DMS153 (cell line): ENCODE measurements around the gene SEC22A.

ENCODE experiments used
- DNase-seq: peaks from one replicate; lab custom pipeline; 2025; lab: John Stamatoyannopoulos, UW

The SEC22A gene

DNA sequence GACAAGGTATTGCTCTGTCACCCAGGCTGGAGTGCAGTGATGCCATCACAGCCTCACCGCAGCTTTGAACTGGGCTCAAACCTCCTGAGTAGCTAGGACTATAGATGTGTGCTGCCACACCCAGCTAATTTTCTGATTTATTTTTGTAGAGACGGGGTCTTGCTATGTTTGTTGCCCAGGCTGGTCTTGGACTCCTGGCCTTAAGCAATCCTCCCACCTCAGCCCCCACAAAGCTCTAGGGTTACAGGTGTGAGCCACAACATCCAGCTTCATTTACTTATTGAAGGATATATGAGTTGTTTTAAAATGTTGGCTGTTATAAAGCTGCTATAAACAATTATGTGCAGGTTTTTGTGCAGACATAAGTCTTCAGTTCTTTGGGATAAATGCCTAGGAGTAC lies 62.2 kb downstream of the SEC22A start:
- no peak for DNase-seq

DNA sequence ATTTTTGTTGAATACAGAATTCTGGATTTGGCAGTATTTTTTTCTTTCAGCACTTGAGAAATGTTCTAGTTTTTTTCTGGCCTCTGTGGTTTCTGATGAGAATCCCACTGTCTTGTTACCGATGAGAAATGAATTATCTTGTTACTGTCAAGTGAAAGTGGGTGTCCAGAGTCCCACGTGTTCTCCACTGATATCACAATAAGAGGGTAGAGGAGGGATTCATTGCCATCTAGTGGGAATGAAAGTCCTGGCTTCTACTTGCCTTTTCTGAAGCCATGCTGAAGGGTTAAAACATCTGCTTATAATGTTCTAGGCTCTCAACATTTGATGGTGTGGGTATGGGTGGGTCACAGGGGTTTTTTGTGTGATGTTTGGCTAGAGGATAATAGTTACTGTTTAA lies 66.1 kb downstream of the SEC22A start:
- no peak for DNase-seq

DNA sequence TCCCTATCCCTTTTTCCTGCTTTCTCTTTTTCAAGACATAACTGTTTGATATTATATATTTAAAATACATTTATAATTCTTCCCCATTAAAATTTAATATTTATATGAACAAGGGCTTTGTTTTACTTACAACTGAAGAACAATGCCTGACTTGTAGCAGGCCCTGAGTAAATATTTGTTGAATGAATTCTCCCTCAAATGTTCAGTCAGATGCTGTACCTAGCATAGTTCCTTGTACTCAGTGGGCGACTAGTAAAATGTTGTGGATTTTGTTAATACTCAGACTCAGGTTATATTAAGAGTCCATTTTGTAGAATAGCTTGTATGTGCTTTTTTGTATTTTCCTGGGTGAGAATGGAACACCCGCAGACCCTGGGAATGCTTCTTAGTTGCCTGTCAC lies 69.1 kb downstream of the SEC22A start:
- no peak for DNase-seq

DNA sequence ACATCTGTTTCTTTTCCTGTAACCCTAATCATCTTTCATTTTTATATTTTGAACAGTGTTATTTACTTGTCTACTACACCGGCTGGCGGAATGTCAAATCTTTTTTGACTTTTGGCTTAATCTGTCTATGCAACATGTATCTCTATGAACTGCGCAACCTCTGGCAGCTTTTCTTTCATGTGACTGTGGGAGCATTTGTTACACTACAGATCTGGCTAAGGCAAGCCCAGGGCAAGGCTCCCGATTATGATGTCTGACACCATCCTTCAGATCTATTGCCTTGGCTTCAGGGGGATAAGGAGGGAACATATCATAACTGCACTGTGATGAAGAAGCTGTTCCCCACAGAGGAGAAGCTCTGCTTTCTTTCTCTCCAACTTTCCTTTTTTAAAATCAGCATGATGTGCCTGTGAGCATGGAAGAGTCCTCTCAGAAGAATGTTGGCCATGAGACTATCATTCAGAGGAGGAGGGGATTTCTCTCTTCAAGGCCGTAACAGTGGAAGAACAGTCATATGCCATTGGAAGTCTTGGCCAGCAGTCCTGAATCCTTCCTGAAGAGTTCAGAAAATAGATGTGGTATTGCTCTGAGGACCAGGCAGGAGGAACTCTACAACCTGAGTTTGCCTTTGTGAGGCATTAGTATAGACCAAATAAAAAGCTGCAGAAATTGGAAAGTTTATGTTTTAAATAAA lies 69.9 kb downstream of the SEC22A start:
- no peak for DNase-seq

DNA sequence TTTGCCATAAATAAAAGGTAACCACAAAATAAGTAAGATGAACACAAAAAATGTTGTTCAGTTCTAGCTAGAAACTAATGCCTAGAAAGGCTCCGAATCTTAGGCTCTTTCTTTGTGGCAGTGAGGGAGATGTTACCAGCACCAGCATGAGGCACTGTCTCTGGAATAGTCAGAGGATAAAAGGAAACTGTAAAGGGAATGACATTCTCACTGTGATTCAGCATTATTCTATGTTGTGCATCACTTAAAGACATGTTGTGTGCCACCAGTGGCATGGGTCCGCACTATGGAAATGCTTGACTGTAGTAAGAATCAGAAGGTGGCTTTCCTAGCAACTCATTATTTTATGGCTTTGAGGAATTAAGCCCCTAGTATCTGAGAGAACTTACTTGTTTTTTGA lies 70.8 kb downstream of the SEC22A start:
- DNase-seq: no peak

DNA sequence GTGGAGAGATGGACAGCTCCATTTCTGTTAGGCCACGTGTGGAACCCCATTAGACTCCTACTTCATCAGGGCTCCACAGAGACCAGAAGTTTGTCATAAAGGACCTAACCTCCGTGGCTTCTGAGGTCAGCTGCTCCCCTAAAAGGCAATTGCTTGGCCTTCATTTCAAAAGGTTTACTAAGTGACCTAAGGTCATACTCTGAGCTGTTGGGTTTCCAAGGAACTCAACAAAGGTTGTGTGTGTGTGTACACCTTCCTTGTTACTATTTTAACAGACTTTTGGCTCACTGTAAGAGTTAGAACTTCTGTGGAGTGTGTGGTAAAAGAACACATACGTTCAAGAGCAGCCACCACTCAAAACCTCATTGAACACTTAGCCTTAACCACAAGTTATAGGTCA lies 73.9 kb downstream of the SEC22A start:
- DNase-seq: no peak

DNA sequence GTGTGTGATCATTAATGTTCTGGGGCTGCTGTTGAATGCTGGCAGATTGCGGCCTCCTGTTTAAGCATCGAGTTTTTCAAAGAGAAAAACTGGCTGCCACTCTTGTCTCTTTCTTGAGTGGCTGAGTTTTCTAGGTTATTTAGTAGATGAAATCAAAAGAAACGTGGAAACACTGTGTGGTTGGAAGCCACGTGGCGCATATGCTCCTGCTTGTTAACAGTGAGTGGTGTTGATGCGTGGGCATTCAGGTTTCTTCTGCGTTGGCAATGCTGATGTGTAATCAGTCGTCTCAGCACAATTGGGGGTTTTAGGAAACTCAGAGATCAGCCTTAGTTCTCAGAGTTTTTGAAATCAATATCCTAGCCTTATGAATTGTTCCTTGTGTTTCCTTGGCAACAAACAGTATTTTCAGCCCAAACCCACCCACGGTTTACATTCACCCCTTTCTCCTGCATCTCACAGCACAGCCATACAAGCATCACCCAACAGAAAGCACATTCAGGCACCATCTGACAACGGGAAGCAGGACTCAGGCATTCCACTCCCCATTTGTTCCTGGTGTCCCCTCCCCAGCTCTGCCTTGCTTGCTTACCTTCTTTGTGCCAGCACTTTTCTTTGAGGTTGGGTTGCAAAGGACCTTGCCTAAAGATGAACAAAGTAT lies 74.7 kb downstream of the SEC22A start:
- no peak for DNase-seq

DNA sequence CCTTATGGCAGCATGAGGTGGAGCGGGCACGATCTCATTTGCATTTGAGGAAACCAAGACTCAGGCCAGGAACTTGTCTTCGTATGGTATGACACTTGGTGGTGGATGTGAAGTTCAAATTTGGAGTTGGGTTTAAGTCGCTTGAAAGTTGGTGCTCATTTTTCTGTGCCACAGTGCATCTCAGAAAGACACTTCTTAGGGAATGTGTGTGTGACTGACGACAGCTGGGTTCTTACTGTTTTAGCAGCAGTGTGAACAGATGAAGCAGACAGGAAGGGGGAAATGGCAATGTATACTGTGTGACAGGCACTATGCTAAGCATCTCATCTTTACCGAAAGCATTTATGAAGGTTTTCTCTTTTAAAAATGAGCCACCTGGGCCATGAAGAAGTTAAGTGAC lies 75.4 kb downstream of the SEC22A start:
- no peak for DNase-seq

DNA sequence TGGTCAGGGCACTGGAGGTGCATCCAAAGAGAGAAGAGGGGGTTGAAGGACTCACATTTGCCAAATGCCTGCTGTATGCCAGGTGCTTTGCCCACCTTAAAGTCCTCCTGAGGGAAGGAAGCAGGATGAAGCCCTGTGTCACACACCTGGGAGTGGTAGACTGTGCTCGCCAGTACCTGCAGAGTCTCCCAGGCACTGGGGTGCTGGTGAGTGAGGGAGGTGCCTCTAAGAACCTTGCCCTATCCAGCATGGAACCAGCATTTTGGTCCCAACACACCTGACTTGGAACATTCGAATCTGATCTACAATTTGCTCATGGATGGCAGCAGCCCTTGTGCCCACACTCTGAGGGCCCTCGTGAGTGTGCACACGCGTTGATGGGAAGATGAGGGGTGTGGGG lies 76.7 kb downstream of the SEC22A start:
- no peak for DNase-seq

DNA sequence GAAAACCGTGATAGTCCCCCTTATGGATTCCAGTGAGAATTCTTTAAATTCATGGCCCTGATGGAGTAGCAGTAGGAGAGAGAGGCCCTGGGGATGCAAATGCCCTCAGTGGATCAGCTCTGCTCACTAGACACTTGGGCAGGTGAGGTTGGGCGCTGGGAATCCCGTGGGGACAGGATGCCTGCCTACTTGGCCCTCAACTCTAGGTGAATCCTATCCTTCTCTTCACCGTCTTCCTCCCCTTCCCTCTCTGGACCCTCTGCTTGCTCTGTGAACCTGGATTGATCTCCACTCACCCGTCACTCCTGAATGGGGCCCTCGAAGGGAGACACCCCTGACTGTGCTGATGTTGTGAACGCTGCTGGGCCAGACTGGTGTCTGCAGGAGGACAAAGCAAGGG lies 77.4 kb downstream of the SEC22A start:
- no peak for DNase-seq

DNA sequence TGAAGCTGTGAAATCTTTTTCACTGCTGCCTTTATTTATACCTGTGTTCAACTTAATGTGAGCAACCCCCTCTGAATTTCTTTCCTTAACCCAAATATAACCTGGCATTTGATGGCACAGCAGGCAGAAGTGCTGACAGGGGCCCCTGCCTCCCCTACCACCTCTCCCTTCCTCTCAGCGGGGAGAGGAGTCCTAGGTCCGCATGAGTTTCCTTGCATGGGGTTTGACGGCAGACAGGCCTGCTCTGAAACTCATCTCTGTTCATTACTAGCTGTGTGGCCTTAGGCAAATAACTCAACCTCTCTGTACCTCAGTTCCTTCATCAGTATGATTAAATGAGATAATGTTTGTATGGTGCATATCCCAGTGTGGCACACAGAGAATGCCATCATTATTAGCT lies 79.7 kb downstream of the SEC22A start:
- no peak for DNase-seq

DNA sequence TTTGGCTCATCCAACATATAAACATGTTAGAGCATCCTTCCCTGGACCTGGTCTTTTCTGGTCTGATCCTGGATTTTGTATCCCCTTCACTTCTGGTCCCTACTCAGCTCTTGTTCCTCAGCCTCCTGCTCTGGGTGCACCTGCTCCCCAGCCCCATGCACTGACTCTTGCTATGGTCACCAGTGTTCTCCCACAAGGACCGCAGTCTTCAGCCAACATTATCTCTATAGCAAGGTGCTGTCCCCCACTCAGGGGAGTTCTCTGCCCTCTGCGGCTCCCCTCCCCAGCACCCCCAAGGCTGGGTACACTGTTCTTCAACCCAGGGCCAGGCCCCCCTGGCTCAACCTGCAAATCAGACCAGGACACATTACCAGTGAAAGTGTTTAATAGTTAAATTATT lies 80.2 kb downstream of the SEC22A start:
- no peak for DNase-seq

DNA sequence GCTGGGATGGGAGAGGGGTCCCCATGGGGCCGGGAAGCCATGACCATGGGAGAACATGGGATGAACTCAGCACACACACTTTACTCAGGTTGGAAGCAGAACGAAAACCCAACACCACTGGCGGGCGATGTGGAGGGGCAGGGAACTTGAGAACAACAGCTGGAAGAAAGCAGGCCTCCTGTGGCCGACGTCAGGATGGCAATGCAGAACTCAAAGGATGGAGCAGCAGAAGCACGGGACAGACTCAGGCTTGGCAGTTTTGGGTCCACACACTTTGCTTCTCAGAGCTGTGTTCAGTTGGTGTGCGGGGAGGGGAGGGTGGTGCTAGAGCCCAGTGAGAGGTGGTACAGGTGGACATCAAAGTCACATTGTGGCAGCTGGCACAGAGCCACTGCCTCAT lies 80.7 kb downstream of the SEC22A start:
- DNase-seq: no peak

DNA sequence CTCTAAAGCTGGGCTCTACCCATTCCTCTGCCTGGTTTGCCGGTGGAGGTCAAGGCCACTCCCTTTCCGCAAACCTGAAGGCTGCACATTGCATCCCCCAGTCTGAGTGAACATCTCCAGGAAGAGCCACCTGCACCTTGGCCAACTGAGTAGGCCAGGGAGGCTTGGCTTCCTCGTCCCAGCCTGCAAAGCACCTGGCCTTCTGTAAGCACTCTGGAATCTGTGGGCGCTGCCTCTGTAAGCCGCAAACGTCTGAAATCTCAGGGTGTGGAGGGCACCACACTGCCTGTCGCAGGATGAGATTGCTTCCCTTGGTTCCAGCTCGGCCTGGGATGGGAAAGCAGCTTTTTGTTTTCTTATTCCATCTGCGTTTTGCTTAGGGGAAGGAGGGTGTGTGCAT lies 81.3 kb downstream of the SEC22A start:
- DNase-seq: no peak

DNA sequence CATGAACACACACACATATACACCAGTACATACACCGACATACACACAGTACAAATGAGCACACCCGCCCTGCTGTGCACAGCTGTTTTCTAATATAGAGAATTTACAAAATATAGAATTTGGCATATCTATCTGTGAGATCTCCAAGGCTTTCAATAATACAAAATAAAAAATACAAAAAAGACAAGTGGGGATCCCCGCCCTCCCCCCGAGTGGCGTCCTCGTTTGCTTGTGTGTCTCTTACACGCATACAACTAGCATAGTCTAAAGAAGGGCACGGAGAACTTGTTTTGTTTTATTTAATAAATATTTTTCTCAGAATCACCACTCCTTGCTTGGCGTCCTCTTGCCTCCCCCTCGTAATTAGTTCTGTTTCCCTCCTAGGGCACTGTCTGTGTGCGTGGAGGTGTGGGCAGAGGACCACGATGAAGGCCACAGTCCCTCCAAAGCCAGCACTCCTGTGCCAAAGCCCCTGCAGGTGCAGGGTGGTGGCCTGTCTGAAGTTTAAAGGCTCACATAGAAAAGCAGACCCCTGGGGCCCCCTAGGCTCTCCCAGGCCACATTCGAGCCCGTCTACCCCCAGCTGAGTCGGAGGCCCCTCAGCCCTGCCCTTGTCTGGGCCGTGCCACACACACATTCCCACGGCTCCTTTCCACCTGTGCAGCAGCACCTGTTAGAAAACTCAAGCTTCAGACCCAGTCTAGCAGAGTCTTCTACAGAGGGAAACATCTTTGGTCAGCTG lies 82.1 kb downstream of the SEC22A start:
- DNase-seq: no peak

DNA sequence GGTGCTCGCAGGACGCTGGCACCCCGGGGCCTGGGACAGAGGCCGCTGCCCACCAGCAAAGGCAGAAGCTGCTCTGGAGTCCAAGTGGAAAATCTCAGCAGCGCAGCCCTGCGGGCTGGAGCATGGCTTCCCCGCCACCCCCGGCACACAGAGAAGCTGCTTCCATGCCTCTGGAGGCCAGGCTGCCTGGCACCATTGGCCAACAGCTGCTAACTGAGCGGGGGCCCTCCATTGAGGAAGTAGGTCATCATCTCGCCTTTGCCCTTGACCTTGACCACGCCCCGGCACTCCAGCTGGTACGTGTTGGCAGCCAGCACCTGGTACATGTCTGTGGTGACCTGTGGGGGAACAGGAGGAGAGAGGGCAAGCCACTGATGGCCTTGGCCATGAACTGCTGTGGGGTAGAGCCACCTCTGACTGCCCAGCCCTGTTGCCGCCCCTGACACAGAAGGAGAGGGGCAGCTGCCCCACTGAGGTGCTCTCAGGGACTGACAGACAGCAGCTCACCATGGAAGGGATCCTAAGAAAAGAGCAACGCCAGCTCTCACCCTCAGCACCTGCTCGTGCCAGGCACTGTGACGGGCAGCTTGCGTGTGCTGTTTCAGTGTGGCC lies 82.8 kb downstream of the SEC22A start:
- no peak for DNase-seq

DNA sequence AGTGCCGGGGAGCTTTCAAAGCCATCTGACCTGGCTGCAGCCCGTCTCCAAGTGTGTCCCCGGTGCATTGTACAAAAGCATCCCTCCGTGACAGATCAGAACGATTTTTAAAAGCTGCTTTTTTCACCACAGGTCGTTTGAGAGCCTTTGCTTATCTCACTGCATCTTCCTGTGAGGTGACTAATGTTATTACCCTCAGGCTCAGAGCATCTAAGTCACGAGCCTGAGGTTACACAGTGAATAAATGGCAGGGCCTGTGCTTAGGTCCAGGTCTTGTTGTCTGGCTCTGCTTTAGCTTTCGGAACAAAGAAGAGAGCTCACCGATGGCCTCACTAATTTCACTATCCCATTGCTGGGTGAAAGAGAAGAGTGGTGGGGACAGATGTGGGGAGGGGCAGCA lies 83.3 kb downstream of the SEC22A start:
- no peak for DNase-seq

DNA sequence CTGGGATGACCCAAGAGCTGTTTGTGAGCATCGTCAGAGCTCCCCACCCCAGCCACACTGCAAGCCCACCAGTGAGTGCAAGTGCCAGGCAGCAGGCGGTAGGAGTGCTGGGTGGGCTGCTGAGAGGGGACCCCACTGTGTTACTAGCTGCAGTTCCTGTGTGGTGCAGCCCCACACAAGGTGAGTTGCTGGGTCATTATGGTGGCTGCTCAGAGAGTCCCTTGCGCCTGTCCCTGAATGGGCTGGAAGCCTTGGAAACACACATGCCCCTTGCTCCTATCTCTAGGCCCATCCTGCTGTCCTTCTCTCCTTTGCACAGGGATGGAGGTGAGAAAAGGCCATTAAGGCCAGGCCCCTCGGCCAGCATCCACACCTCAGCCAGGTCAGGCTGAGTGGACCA lies 83.7 kb downstream of the SEC22A start:
- no peak for DNase-seq

DNA sequence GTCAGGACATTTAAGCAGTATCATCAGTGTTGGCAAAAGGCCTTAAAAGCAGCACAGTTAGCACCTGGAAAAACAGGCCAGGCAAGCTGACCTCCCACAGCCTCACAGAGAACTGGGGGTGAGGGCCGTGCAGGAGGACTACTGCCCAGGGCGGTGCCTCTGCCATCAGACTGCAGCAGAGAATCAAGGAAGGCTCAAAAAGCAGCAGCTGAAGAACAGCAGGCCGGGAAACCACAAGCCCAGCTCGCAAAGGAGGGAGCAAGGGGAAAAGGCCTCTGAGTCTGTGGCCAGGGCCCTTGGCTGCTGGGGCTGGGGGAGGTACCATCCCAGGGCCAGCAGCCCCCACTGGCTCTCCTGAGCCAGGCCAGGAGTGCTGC lies 84.2 kb downstream of the SEC22A start:
- DNase-seq: no peak

DNA sequence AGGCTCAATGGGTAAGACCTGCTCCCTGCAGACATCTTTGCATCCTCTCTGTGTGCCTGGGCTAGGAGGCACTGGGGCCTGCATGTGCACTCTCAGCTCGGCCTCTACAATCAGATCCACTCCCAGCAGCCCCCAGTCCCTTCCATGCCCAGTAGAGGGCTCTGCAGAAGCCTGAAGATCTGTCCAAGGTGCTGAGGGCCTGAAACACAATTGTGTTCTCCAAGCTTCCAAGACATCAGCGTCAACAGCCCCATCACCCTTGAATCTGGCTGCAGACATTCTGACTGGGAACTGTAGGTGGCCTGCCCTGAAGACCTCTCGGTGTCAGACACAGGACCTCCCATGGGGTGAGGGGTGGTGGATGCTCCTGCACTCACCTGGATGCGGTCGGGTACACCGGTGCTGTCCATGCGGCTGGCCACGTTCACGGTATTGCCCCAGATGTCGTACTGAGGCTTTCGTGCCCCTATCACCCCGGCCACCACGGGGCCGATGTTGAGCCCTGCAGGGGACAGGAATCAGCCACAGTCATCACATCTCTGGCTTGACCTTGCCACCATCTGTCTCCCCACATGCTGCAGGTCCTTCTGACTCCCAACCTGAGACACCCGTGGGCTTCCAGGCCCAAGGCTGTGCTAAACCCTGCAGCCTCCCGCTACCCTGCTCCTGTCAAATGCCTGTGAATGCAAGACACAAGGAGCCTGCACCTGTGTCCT lies 84.7 kb downstream of the SEC22A start:
- no peak for DNase-seq

DNA sequence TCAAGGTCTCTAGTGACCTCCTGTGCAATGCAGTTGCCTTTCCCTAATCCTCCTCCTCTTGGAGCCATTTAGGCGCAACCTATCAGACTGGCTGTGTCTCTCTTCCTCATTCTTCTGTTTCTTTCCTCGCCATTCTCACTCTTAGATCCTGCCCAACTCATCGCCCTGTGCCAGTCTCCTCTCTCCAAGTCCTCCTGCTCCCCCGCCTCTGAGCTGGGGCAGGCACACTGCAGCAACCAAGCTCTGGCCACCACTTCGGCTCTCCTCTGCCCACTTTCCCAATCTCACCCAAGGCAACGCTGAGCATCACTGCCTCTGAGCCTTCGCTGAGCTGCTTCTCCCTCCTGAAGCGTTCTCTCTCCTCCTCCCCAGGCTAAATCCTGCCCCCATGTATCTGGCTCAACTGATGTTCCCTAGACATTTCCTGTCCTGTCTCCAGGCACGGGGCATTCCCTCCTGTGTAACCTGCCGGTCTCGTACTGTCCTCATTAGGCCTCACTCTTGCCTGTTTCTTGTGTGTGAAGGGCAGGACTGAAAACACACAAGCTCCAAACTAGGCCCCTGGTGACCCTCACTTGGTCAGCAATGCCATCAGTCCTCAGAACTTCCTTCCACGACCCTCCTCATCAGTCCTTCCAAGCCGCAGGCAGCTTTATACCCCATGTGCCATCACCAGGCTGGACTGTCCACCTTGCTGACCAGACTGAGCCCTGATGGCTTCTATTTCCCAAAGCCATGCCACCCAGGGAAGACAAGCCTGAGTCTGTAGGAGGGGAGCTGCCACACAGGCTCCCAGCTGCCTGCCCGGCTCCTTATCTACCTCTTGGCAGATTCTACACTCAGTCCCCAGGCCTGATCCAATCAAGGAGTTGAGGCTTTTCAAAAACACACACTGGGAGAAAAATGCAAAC lies 85.6 kb downstream of the SEC22A start:
- no peak for DNase-seq
